Esophagus squamous epithelium (tissue), 4 donors: Measurements from ENCODE around the gene PIK3CG.

Source experiments
- CTCF ChIP-seq, 6 experiments: fragments of 450-650 bp in 4 of 6; fragments of 200-600 bp in 2 of 6; sonication (generic) in 2 of 6; IDR thresholded peaks; one replicate each; pipeline ENCODE4 v1.5.1; 2016 to 2019; ENCODE audit warnings: antibody characterized with exemption in 6 of 6, mild to moderate bottlenecking in 4 of 6, moderate library complexity in 4 of 6
- POLR2A ChIP-seq, 4 donors: fragments of 450-650 bp; IDR thresholded peaks; one replicate each; pipeline ENCODE4 v1.6.1; 2017; ENCODE audit warnings: antibody characterized with exemption in 4 of 4, mild to moderate bottlenecking in 4 of 4, moderate library complexity in 3 of 4

- TF ChIP-seq CTCF (IDR thresholded peaks at IDR 0.05) (no peak), POLR2A (IDR thresholded peaks at IDR 0.05) (no peak)
Measured at GRCh38 chr7:106893591-106893990, 28.5 kb downstream of the PIK3CG start.
